GM19025 (cell line): ENCODE data around the gene ZBTB16.

Experiments used
- ATAC-seq: cut with Tn5 transposase; IDR thresholded peaks from one replicate; pipeline ENCODE4 v1.9.1; 2021; ENCODE audit warnings: mild to moderate bottlenecking, low read depth, moderate library complexity; ENCODE audit not compliant: unreplicated experiment

ZBTB16 gene

GRCh38 chr11:114174712-114175495 is 115.4 kb downstream of the ZBTB16 start:
- no peak for ATAC-seq

GRCh38 chr11:114175706-114176105 is 116.2 kb downstream of the ZBTB16 start:
- no peak for ATAC-seq

DNA sequence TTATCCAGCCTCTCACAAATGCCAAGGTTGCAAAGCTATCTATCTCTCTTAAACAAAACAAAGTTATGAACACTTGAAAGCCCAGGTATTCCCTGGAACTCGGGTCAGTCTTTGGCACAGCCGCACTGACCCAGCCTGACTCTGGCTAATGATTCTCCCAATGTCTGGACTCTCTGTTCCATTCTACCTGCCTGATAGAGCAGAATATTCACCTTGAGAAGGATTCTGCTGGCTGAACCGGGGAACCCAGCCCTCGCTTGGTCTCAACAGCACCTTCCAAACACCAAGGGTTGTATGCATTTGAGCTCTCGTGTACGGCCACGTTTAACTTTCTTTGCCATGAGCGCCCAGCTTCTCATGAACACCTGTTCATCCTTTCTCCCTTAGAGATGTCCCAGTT is 116.8 kb downstream of the ZBTB16 start:
- no peak for ATAC-seq

DNA sequence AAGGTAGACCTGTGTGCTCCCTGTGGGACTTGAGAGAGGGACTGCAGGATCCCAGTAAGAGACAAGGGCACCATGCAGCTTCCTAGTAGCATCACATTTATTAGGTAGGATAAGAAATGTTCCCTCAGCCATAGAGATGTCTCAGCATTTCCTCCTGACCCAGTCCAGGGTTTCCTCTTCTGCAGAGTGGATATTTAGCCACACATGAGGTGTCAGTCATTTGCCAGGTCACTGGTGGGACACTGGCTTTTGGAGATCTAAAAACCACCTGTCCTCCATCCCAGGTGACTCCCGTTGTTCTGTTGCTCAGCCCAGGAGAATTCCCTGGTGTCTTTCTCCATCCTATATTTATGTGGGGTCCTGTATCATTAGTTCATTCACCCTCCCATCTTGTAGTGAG is 119.1 kb downstream of the ZBTB16 start:
- no peak for ATAC-seq

GRCh38 chr11:114179234-114179941 is 119.9 kb downstream of the ZBTB16 start:
- no peak for ATAC-seq

DNA sequence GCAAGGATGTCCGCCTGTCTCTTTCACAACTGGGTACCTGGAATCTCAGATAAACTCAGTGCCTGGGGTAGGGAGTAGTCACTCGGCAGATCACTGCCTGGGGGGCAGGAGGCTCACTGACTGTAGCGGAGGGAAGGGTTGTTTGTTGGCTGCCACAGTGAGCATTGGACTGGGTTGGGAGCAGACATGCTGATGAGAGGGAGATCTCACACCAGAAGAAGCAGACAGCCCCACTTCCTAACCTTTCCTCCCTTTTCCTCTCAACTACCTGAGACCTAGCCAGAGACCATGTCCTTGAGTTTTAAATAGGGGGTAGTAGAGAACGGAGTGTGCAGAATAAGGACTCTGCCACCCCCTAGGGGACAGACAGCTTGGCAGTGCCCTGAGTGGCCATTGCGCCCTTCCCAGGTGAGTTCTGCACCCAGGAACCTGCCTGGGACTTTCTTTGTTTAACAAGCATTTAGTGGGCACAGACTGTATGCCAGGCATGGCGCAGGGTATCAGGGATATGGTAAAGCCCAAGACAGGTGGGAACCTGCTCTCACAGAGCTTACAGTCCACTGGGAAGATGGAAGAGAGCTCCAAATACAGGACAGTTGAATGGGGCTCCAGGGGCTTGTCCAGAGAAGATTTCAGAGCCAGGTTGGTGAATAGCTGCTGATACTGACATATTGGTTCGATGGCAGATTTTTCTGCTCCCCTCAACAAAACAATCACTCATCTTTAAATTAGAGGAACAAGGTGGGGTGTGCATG is 121.0 kb downstream of the ZBTB16 start:
- ATAC-seq: no peak

DNA sequence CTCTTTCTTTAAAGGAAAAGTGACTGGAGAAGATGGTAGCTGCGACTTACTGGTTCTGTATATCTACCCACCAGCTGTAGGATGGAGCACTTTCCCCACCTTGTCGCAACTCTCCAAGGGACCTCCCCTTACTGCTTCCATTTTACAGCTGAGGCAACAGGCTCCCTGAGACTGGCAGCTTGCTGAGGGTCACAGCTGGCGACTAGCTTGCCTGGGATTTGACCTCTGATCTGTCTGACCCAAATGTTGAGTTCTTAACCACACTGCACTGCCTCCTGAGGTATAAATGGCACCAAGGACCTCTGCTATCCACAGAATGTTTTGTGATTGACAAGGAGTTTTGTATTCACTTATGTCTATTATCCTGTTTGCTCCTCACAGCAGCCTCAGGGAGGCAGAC is 121.7 kb downstream of the ZBTB16 start:
- no peak for ATAC-seq

- ATAC-seq: no peak
These were observed 122.2 kb downstream of the ZBTB16 start for GRCh38 chr11:114181752-114182151.

DNA sequence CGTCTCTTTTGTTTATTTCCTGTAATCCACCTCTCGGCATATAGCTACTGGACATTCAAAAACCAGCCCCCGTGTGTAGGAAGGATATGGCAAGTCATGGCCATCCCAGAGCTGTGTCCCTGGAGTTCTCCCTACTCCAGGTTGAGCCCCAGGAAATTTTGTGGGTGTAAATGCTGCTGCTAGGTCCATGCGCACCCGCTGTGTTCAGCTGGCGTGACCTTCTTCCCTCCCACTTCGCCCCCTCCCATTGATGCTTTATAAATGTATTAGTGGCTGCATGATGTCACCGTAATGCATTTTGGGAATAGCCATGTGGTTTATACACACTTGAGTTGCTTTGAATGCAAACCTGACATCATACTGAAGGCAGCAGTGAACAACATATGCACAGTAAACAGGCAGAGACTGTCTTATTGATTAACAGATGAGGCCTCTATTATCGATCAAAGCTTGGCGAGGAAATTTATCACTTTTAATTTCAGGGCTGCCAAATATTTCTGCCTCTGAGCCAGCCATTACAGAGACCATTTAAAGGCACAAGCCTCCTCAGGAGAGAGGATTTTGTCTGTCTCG is 123.0 kb downstream of the ZBTB16 start:
- no peak for ATAC-seq

- ATAC-seq: no peak
These were observed 123.6 kb downstream of the ZBTB16 start for GRCh38 chr11:114183044-114183511.

- no peak for ATAC-seq
These were observed 125.9 kb downstream of the ZBTB16 start for GRCh38 chr11:114185436-114185835.

- ATAC-seq: no peak
These were observed 127.7 kb downstream of the ZBTB16 start for GRCh38 chr11:114187173-114187572.

DNA sequence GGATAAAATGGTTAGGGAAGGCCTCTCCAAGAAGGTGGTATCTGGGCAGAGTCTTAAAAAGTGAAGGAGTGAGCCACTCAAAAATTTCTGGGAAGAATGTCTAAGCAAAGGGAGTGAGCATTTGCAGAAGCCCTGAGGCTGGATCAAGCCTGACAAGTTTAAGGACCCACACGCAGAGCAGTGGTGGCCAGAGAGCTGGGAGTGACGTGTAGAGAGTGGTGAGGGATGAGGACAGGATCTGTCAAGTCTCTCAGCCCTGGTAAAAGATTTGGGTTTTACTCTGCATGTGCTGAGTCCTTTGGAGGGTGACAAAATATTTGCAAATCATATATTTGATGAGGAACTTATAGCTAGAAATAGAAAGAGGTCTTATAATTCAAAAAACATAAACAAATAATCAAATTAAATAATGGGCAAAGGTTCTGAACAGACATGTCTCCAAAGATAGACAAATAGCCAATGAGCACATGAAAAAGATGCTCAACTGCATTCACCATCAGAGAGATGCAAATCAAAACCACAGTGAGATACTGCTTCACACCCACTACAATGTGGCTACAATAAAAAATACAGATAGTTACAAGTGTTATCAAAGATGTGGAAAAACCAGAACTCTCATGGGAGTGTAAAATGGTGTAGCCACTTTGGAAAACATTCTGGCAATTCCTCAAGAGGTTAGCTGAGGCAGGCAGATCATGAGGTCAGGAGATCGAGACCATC is 129.5 kb downstream of the ZBTB16 start:
- ATAC-seq: no peak

GRCh38 chr11:114190630-114191029 is 131.1 kb downstream of the ZBTB16 start:
- ATAC-seq: no peak

GRCh38 chr11:114191893-114192292 is 132.4 kb downstream of the ZBTB16 start:
- ATAC-seq: no peak

DNA sequence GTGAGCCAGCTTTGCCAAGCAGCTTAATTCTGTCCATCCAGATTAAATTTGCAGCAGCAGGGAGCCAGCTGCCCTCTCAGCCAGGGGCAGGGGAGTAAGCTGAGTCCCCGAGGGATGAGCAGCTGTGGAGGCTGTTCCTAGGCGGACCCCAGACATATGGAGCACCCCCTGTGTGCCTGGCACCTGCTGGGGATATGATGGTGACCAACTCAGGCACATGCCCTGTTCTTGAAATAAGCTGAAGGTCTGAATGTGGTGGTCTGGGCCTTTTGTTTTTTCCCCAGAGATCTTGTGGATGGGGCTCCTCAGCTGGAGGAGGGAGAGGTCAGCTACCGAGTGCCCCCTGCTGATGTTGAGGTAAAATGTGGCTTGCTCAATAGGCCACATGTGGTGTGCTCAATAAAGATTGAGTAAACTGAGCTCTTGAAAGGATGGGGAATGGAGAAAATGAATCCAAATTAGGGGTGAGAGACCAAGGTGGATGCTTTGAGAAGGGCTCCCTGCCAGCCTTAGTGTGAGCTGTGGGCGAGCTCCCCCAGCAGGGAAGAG is 133.4 kb downstream of the ZBTB16 start:
- no peak for ATAC-seq

- no peak for ATAC-seq
These were observed 134.5 kb downstream of the ZBTB16 start for GRCh38 chr11:114193730-114194679.

GRCh38 chr11:114194702-114195101 is 135.2 kb downstream of the ZBTB16 start:
- ATAC-seq: no peak

DNA sequence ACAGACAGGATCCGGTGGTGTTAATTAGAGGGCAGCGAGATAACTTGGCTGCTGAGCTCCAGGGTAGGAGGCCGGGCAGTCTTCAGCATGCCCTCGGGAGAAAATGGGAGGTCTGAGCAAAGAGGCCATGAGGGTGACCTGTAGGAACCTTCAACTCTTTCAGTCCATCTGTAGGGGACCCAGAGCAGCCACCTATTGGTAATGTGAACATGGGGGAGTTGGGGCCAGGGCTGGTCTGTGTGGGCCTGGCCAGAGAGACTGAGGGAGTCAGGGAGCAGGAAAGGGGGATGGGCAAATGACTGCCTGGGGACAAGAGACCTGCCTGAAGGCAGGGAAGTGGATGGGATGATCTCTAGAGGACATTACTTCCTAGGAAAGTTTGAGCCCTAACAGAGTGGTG is 135.6 kb downstream of the ZBTB16 start:
- ATAC-seq: no peak
